Adrenal gland (tissue), 12 donors: ENCODE data around the gene FYN. TPM values are rescaled to one million over a fixed set of nuclear protein-coding genes. Genes with fewer than 3 reads are reported as not detected.

Experiments
- DNase-seq, 7 donors: peaks; one replicate each; pipeline ENCODE4 v3.0.0-alpha.2; 2019 to 2020
- H3K27ac ChIP-seq, 5 donors: fragments of 200-600 bp; sonication (generic) in 4 of 5; 1 replicate in 3 of 5; 2 replicates in 2 of 5; pipeline versions ENCODE4 v1.5.1 to v1.8.0; 2016 to 2020; ENCODE audit warnings: mild to moderate bottlenecking in 1 of 5
- H3K27me3 ChIP-seq: fragments of 200-600 bp; 2 replicates; pipeline ENCODE4 v1.8.0; 2021
- H3K36me3 ChIP-seq, 2 donors: fragments of 200-600 bp; replicated peaks in 1 of 2; 1 replicate in 1 of 2; 2 replicates in 1 of 2; pipeline versions ENCODE4 v1.5.1 to v1.8.0; 2018 to 2022
- H3K4me1 ChIP-seq, 2 donors: fragments of 200-600 bp; replicated peaks in 1 of 2; 1 replicate in 1 of 2; 2 replicates in 1 of 2; pipeline versions ENCODE4 v1.5.1 to v1.8.0; 2018 to 2021
- H3K4me3 ChIP-seq, 4 donors: fragments of 200-600 bp; sonication (generic) in 3 of 4; one replicate each; pipeline ENCODE4 v1.5.1; 2016 to 2018
- H3K9me3 ChIP-seq, 3 donors: fragments of 200-600 bp; sonication (generic) in 1 of 3; replicated peaks in 1 of 3; 1 replicate in 2 of 3; 2 replicates in 1 of 3; pipeline versions ENCODE4 v1.5.1 to v1.8.0; 2016 to 2021
- POLR2A ChIP-seq, 2 donors: fragments of 450-650 bp; IDR thresholded peaks; one replicate each; pipeline ENCODE4 v1.6.1; 2017; ENCODE audit warnings: antibody characterized with exemption in 2 of 2, mild to moderate bottlenecking in 2 of 2, moderate library complexity in 1 of 2
- WGBS, 4 donors: extraction: QIAGEN DNeasy Blood & Tissue Kit in 2 of 4; methylation state at CpG; one replicate each; pipeline versions ENCODE4 v1.1.5 to v1.1.7; 2013 to 2017; 5-methylcytosine and 5-hydroxymethylcytosine counted together
- intact Hi-C, 2 donors: fragments of 100-400 bp; cut with DNase I; formaldehyde crosslinking; loops; one replicate each; pipeline versions ENCODE4 v1.14.1 to v1.15.0; 2022 to 2023
- polyA plus RNA-seq, 3 donors: library from polyadenylated mRNA; stranded (reverse); fragments of 200-250 nt in 2 of 3; fragments of 350-450 nt in 1 of 3; fragmentation: Illumina TruSeq in 1 of 3; extraction: RNeasy Lipid Tissue Mini Kit (QIAGEN cat#74804) in 1 of 3; gene quantifications; one replicate each; pipeline ENCODE4 v1.2.3, GENCODE V29; 2013 to 2014
- total RNA-seq, 9 donors: library from RNA; depleted of rRNA in 4 of 9; stranded (reverse); fragments of >200 nt in 4 of 9; fragments of 120-200 nt in 1 of 9; fragmentation: NEBNext Ultra II Directional in 1 of 9; extraction: Animal tissue kit (Norgen Biotek cat#: 25700) in 1 of 9; gene quantifications; one replicate each; pipeline versions ENCODE4 v1.1.0 to v1.2.4, GENCODE V29; 2013 to 2023
- TF ChIP-seq, protein P1 (sequence below), 6 experiments: fragments of 450-650 bp in 4 of 6; fragments of 200-600 bp in 2 of 6; sonication (generic) in 1 of 6; IDR thresholded peaks; 1 replicate in 5 of 6; 2 replicates in 1 of 6; pipeline versions ENCODE4 v1.5.1 to v1.8.0; 2016 to 2021; ENCODE audit warnings: antibody characterized with exemption in 6 of 6, mild to moderate bottlenecking in 2 of 6, moderate library complexity in 1 of 6
- donor health status: healthy with polysubstance abuse.
- donor health status: Bipolar disorder and iron deficiency.
- donor health status: DM: yes; HTN: yes; CAD: no.
- donor health status: DM: no; HTN: no; CAD: no.
- donor health status: DM: no; HTN: no; CAD: no.
- donor health status: DM: yes; HTN: yes; CAD: no.

Gene FYN
- total and polyA plus RNA-seq, 12 donors: 10.7 to 36.5 (median 19.8) TPM

DNA sequence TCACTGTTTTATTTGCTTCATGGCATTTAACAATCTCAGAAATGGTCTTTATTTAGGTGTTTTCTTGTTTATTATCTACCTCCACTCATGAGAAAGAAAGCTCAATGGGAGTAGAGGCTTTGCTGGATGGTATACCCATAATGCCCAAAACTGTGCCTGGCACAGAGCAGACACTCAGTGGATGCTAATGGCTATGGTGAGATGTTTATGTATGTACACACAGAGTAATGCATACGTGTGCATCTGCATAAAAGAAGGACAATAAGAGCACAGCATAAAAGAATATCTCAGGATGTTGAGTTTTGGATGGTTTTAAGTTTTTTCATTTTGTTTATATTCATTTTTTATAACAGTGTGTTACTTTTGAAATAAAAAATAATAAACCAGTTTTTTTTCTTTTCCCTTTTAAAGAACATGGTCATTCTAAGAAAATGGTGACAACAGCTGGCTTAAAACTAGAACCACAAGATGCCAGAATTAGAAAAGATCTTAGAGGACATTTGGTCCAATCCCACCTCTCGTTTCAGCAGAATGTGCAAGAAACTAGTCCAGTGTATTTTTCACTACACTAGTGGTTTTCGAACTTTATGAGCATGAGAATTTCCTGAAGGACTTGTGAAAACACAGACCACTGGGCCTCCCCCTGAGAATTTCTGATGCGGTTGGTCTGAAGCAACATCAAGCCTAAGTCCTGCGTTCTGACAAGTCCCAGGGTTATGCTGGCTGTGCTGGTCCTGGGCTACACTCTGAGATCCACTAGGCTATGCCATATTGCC, 131.9 kb downstream of the FYN start:
- no peaks in the 10 kb centered on the region for H3K9me3 ChIP-seq
- DNase-seq: no peak
- no peak overlapping the region for H3K4me3 ChIP-seq
- no peak for TF ChIP-seq POLR2A (IDR thresholded peaks at IDR 0.05)
- TF ChIP-seq, protein P1, sequence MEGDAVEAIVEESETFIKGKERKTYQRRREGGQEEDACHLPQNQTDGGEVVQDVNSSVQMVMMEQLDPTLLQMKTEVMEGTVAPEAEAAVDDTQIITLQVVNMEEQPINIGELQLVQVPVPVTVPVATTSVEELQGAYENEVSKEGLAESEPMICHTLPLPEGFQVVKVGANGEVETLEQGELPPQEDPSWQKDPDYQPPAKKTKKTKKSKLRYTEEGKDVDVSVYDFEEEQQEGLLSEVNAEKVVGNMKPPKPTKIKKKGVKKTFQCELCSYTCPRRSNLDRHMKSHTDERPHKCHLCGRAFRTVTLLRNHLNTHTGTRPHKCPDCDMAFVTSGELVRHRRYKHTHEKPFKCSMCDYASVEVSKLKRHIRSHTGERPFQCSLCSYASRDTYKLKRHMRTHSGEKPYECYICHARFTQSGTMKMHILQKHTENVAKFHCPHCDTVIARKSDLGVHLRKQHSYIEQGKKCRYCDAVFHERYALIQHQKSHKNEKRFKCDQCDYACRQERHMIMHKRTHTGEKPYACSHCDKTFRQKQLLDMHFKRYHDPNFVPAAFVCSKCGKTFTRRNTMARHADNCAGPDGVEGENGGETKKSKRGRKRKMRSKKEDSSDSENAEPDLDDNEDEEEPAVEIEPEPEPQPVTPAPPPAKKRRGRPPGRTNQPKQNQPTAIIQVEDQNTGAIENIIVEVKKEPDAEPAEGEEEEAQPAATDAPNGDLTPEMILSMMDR (IDR thresholded peaks at IDR 0.05): no peak
- no peaks in the 10 kb centered on the region for H3K36me3 ChIP-seq
- 74 to 86% (median 82%) methylated on average over 5 of the region's 5 CpGs for WGBS, 4 donors
- H3K27me3 ChIP-seq: no peaks in the 10 kb centered on the region
- no peak overlapping the region for H3K27ac ChIP-seq
- intact Hi-C loops: no loop called here
- peaks cover 0 to 11% of the 10 kb centered on the region in 2 donors for H3K4me1 ChIP-seq

DNA sequence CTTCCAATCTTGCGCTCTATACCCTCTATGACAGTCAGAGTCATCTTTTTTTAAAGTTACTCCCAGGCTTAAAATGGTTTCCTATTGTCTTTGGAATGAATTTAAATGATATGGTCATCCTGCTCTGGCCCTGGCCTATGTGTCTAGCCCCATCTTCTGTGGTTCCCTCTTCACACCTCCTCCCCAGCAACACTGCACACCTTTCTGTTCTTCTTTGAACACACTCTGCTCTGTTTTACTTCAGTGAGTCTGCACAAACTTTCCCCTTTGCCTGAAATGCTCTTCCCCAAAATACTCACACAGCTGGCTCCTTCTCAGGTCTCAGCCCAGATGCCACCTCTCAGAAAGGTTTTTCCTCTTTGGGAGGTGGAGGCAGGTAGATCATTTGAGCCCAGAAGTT, 132.7 kb downstream of the FYN start:
- Histone ChIP-seq H3K27ac (no peak overlapping the region), H3K27me3 (no peaks in the 10 kb centered on the region), H3K4me3 (no peak overlapping the region), H3K4me1 (peaks cover 0 to 11% of the 10 kb centered on the region in 2 donors), H3K9me3 (no peaks in the 10 kb centered on the region), H3K36me3 (no peaks in the 10 kb centered on the region)
- 94 to 100% (median 97%) methylated on average over 1 of the region's 1 CpG for WGBS, 4 donors
- intact Hi-C loops: no loop called here
- no peak for TF ChIP-seq POLR2A (IDR thresholded peaks at IDR 0.05)
- TF ChIP-seq, protein P1 (IDR thresholded peaks at IDR 0.05): no peak
- no peak for DNase-seq

GRCh38 chr6:111739257-111739696, 134.0 kb downstream of the FYN start:
- peaks cover 0 to 10% of the 10 kb centered on the region in 2 donors for H3K4me1 ChIP-seq
- DNase-seq: no peak
- no peak overlapping the region for H3K4me3 ChIP-seq
- intact Hi-C loops: no loop called here
- 56 to 83% (median 63%) methylated on average over 4 of the region's 4 CpGs for WGBS, 4 donors
- H3K36me3 ChIP-seq: no peaks in the 10 kb centered on the region
- no peak for TF ChIP-seq POLR2A (IDR thresholded peaks at IDR 0.05)
- TF ChIP-seq, protein P1 (IDR thresholded peaks at IDR 0.05): no peak
- no peak overlapping the region for H3K27ac ChIP-seq
- no peaks in the 10 kb centered on the region for H3K9me3 ChIP-seq
- no peaks in the 10 kb centered on the region for H3K27me3 ChIP-seq

DNA sequence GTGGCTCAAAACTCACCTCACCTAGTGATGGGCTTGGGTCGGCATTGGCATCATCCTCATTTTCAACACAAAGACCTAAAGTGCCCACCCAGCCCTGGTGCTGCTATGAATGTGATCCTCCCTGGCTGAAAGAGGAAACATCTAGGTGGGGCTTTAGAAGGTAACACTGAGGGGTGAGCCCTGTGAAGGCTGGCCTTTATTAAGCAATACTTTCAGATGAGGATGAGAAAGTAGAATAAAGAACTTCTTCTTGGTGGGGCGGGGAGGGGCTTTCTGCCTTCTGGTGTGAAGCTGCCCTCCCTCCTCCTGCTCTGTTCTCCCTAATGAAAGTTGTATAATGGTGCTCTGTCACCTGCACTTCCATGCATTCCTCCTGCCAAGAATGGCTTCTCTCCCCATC, 134.6 kb downstream of the FYN start:
- H3K9me3 ChIP-seq: no peaks in the 10 kb centered on the region
- H3K36me3 ChIP-seq: no peaks in the 10 kb centered on the region
- no peak overlapping the region for H3K27ac ChIP-seq
- 70 to 90% (median 79%) methylated on average over 1 to 2 of the region's 2 CpGs for WGBS, 4 donors
- TF ChIP-seq, protein P1 (IDR thresholded peaks at IDR 0.05): no peak
- TF ChIP-seq POLR2A (IDR thresholded peaks at IDR 0.05): no peak
- no peak for DNase-seq
- no peaks in the 10 kb centered on the region for H3K27me3 ChIP-seq
- intact Hi-C loops: no loop called here
- no peak overlapping the region for H3K4me3 ChIP-seq
- peaks cover 0 to 3% of the 10 kb centered on the region in 2 donors for H3K4me1 ChIP-seq
